ENCODE results near the gene ITPK1.

- TF ChIP-seq EZH2 (IDR thresholded peaks at IDR 0.05; ENCODE audit: borderline replicate concordance, low read length) (no peak), CTCF (conservative IDR thresholded peaks at IDR 0.05 in 1 of 2, IDR thresholded peaks at IDR 0.05 in 1 of 2; ENCODE audit: extremely low read depth in 1 of 2, insufficient read depth in 1 of 2, low read depth in 1 of 2, low read length in 2 of 2) (peak; percentile 41 to 59)
Observed at GRCh38 chr14:93160353-93160801, 44.7 kb upstream of the ITPK1 start.

Data from mammary epithelial cell (primary cell).